NCI-H748 (cell line): ENCODE results near the gene ARID5B.

ENCODE experiments used
- DNase-seq: peaks from one replicate; lab custom pipeline; 2025; ENCODE audit not compliant: unreplicated experiment; lab: John Stamatoyannopoulos, UW

Gene ARID5B

DNA sequence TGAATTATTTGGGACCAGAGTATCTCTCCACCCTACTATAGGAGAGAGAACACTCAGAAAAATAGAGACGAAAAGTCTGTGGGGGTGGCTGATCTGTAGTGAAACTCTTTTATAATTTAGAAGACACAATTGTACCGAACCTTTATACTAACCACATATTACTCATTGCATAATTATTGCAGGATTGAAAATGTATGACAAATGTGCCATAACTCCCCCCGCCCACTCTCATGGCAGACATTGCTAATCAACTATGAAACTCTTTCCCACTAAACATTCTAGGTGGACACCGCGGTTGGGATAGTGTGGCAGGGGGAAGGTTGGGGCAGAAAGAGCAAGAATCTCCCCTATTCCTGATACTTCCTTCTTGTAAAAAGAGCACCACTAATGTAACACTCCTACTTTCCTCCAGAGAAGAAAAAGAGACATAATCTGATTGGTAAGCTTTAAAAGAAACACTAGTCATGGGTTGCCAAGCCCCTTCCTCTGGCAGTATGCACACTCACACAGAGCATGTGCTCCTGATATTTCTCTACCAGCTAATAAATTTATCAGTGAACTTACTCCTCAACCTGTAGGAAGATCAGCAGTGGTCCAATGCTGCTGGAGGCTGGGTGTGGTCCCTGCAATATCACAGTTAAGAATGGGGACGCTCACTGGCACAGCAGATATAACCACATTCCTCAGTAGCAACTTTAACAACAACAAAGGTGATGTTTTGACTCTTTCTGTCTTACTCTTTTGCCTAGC, 18.7 kb upstream of the ARID5B start:
- no peak for DNase-seq

DNA sequence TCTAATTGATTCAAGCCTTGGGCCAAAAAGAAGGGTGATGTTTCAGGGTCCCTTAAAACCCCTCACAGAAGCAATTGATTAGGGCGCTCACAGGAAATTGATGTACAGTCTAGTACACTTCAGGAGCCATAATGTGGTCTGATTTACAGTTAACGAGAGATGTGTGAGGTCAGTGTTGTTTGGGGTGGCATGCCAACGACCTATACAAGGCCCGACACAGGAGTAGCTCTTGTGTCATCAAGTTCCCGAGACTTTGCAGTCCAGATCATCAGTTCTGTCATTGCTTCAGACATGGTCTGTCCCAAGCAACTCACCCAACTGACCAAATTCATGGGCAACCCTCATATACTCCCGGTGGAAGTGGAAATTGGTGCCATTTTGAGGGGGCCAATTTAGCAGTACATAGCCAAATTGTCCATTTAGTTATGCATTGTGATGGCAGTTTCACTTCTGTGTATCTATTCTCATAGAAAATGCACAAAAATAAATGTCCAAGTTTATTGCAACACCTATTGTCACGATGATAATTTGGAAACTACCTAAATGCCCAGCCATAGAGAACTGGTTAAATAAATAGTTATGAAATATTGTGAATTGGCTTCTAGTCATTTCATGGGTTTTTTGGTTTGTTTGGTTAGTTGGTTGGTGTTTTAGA, 18.0 kb upstream of the ARID5B start:
- DNase-seq = no peak

DNA sequence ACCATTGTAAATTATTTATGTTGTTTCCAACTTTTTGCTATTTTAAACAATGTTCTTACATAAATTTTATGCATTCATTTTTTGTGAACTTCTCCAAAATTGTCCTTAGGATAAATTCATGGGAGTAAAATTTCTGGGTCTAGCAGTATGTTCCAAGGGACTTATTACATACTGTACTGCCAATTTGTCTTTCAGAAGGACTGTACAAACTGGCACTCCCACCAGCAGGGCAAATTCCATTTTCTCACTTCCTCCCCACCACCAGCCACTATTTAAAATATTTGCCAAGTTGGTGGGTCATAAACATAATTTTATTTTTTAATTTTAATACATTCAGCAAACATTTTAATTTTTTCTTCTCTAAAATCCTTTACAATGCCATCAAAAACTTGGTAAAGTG, 13.7 kb upstream of the ARID5B start:
- no peak for DNase-seq

DNA sequence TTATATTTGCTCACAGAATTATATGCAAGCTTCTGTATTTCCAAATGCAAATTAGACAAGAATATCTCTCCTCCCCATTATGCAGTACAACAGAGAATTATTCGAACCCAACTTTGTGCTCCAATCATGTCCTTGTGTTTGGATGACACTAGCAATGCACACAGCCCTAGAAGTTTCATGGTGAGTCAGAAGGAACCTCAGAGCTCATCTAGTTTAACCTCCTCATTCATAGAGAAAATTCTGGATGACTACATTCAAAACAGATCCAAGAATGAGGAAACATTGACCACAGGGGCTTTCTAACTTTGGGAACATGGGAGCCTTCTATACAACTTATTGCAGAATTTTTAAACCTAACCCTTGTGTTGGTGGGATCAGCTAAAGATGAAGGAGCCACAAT, 12.8 kb upstream of the ARID5B start:
- DNase-seq = no peak

DNA sequence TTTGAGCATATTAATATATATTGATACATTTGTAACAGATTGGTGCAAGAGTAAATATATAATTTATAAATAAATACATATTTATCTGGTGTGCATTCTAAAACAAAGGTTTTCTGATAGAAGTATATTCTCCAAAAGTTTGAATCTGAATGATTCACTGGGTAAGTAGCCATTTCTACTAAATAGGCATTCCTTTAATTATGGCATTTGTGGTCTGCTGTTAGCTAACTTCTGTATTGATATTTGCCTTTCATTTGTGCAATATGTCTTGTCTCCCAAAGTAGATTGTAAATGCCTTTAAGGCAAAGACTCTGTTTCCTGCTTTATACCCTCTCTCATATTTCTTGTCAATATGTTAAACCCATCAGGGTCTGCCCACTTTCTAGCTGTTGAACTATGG, 11.1 kb upstream of the ARID5B start:
- no peak for DNase-seq

DNA sequence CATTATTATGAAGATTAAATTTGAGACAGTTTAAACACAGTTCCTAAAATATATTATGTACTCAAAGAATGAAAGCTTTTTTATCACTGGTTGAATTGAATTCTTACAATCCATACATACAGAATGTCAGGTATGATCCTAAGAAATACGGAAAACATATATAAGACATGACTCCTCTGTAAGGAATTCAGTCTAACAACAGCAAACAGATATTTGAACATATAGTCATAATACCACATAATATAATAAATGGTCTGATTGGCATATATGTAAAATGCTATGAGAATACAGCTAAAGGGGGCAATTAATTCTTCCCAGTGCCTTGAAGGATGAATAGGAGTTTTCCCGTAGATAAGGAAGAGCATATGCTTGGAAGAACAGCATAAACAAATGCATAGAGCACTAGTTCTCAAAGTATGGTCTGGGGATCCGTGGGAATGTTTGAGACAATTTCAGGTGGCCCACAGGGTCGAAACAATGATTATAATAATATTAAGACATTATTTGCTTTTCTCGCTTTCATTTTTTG, 10.6 kb upstream of the ARID5B start:
- DNase-seq = no peak

DNA sequence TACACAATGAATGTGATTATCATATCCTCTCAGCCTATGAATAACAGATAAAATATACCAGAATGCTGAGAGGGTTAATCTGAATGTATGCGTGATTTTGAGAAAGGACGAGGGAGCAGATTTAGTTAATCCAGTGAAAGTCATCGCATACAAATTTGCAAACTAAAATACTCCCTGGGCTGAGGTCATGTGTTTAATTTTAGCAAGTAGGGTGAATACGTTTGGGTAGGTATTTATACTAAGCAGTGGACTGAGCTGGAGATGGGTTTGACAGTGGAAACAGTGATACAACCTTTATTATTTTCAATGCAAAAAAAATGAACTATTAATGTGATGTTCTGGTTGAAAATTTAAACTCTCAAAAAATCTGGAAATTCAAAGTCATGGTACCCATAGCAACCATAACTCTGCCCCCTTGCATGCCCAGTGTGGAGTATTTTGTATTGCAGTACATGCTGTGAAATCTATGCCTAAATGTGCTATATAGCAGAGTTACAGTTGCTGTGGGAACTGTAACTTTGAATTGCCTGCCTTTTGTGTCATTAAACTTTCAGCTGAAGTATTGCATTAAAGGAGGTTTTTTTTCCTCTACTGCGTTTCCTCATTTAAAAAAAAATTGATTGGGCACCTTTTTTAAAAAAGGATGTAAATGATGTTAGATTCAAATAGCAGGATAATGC, 9.5 kb upstream of the ARID5B start:
- DNase-seq = no peak

DNA sequence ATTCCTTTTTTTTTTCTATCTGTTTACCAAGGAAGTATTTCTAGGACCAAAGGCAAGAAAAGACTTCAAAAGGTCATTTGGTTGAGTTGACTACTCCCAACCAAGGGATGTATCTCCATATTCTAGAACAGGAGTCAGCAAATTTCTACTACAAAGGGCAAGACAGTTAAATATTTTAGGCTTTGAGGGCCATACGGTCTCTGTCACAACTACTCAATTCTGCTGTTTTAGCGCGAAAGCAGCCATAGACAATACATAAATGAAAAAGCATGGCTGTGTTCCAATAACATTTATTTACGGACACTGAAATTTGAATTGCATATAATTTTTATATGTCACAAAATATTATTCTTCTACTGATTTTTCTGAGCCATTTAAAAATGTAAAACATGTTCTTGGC, 8.5 kb upstream of the ARID5B start:
- no peak for DNase-seq

DNA sequence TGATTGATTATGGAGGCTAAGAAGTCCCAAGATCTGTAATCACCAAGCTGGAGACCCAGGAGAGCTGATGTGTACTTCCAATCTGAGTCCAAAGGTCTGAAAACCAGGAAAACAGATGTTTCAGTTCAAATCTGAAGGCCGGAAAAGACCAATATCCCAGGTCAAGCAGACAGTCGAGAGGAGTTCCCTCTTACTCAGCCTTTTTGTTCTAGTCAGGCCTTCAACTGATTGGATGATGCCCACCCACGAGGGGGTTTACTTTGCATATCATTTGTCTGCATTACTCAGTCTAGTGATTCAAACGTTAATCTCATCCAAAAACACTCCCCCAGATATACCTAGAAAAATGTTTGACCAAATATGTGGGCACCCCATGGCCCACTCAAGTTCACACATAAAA, 7.4 kb upstream of the ARID5B start:
- DNase-seq = no peak

DNA sequence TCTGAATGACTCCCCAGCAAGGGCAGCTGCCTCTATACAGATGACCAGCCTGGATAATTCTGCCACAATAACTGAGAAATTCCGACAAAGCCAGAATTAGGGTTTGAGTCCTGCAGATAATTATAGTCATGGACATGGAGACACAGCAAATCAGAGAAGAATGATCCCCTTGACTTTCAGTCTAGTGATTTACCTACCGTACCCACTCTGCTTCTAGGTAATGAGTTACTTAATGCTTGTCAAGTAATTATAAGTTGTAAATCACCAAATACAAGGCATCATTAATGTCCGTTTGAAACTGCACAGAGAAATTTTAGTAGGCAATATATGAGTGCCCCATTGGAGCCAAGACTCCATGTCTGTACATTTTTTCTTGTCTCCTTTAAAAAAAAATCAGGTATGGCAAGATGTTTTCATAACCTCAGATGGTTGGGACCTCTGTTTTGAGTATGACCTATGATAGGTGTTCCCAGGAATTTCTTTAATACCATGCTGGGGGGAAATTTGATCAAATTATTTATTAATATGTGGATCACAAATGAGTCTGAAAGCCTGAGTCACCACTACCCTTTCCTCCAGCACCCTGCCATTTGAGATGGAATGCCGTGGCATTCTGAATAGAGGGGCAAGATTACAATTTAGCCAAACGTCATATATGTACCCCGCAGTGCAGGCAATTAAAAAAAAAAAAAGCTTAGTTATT, 5.5 kb upstream of the ARID5B start:
- DNase-seq = no peak

DNA sequence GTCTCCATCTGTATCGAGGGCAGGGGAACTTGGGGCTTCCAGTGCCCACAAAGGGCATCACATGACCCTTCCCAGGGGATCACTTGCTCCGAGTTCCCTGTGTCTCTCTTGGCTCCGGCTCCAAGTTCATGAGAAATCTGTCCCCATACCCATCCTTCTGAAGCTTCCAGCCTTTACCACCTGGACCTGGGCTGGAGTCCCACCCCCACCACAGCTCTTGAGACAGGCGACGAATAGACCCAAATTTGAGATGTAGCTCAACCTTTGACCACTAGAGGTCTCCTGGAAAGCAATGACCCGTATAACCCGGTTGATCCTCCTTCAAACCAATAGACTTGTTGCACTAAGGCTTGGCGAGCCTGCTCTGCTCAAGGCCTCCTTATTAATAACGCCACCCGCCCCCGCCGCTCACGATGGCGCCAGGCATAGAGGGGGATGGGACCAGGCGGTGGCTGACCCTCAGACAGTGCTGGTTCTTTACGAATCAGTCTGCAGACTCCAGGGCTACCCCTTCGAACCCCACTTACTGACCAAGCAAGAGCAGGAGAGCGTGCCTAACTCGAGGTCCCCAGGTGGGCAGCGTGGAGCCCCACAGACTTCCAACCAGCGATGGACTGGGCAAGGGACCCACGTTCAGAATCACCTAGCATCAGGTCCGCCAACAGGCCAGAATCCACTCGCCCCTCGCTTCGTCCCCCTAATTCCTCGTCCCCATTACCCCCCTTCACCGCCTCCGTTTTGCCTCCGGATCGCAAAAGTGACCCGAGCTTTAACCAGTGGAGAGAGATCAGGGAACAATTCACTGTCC, 4.4 kb upstream of the ARID5B start:
- peak; percentile 71 for DNase-seq

DNA sequence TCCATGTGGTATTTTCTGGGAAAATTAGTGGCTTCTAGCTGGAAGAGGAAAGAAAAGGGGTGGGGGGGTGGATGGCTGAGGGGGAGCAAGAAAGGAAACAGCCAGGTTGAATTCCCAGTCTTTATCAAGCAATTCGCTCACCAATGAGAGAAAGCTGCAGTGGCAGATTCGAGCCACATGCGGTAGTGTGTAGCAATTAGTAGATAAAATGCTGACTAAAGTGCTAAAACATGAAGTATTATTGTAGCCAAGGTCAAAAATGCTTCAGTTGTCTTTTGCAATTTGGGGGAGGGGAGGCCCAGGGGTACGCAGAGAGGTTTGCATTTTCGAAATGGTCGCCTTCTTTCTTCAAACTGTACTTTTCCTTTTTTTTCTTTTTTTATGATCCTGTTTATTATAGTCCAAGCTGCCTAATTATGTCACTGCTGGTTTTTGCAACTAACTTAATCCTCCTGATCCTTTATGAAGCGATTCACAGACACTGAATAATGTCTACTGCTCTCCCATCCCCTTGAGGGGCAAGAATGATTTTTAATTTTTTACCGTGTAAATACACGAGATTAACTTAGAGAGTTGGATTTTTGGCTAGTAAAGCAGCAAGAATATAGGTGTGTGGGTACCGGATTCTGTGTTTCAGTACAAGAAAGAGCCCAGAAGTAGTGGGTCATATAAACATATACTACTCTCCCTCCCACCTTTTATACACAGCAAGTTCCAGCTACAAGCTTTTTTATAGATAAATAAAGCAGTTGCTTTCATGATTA, 3.6 kb upstream of the ARID5B start:
- peak; percentile 37 for DNase-seq

DNA sequence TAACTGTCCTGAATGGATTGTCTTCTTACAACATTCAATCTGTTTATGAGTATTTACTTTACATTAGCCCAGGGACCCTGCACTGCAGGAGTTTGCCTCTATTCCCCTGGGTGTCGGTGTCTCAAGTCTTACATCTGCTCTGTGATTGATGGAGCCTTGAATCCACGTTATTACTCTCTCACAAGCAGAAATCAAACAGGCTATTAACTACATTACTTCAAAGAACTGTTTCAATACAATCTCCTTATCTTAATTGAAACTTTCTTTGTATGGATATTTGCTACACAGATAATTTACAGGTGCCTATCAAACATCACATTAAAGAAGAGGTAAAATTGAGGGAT, 3.1 kb upstream of the ARID5B start:
- peak; percentile 75 for DNase-seq

DNA sequence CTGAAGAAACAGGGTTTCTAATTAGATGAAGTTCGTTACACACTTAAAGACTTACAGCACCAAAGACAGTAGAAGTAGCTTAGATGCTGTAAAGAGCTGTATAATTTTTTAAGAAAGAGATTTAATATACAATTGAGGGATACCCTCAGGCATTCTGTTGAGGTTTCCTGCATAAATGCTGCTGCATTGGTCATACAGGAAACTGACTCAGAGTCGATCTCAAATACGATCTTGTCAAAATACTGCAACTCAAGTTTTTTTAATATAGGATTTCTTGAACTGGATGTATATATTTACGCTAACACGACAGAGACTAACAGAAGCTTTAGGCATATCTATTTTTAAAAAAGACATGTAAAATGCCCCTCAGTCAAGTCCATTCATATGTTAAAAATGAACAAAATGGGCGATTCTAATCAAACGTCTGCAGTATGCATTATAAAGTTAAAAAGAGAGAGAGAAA, 2.4 kb upstream of the ARID5B start:
- DNase-seq = peak; percentile 32

DNA sequence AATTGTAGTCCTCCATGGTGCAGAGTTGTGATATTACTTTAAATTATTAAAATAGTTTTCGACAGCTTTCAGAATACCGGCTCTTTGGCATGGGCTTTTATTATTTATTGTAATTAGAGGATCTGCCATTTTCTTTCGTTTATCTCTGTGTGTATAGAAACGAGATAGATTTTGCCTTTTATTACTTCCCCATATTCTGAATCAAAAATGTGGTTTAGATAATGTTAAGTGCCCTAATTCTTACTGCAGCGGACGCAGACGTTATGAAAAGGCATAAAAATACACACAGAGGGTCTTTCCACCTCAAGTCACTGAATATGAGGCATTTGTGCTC, 1.9 kb upstream of the ARID5B start:
- DNase-seq = no peak

DNA sequence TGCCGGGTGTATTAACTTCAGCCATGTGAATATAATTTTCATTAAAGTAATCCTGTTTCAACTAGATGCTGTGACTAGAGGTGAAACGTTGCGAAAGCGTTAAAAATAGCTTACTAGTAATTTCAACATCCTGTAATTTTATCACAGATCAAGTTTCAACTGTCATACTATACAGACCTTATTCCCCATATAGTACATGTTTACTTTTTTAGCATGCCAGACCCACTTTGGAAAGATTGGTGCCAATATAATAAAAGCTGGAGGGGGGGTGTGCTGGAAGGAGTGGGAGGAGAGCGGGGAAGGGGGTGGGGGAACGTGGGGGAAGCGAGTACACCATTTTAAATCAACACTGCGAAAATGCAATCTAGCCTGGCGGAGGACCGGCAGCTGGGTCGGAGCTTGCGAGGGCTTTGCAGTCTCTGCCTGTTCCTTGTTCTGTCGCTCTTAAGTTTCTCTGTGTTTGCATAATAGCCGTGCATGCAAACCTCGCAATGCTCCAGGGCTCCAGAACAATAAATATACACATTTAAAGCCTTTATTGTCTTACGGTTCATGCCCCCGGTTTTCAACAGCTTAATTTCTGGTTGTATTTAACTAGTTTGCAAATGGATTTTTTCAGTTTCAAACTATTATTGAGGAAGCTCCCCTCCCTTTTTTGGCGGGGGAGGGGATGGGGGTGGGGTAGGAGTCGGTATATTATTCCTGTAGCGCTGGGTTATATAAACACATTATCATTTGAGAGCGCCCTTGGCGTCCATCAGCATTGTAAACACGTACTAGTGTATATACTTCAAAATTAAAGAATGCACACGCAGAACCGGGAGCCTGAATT, 1.3 kb upstream of the ARID5B start:
- peak; percentile 94 for DNase-seq

DNA sequence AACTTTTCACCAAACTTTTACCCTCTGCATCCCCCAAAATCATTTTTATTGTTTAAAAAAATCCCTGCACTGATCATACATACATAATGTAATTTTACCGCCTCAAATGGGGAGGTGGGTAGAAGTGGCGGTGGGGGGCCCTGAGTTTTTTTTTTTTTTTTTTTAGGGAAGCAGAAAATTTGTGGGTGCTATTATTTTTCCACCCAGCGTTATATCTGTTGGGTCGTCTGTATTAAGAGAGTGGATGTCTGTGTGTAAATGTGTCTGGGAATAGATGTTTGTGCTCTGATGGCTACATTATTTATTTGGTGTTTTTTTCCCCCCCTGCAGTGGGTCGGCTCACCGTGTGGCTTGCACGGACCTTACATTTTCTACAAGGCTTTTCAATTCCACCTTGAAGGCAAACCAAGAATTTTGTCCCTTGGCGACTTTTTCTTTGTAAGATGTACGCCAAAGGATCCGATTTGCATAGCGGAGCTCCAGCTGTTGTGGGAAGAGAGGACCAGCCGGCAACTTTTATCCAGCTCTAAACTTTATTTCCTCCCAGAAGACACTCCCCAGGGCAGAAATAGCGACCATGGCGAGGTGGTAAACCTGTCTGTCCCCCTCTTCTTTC, 438 bp downstream of the ARID5B start:
- peak; percentile 48 for DNase-seq

DNA sequence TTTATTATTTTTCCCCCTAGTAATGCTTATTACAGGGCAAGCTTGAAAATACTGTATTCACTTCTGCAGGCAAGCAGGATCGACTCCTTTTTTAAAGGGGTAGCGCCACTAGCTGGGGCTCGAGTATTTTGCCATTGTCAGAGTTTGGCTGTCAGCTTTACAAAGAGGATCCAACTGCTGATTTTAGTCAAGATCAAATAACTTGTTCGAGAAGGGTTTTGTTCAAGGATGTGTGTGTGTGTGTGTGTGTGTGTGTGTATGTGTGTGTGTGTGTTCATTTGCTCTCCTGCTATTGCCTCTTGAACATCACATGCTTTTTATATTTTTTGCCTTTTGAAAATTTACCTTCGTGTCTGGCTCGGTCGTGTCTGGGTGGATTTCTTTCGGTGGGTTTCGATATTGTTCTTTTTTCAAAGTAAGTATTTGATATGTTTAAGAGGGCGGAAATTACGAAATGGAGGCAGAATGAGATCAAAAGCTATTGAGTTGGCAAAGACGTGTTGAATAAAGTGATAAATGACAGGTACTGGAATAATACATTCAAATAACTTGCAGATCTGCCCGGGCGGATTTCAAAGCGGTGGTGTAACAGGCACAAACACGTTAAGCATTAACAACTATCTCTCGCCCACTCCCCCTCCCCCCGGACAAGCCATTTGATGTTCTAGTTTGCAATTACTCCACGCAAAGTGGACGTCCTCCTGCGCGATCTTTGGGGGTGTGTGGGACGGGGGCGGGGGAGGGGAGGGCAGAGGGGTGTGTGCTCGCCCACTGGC, 1.1 kb downstream of the ARID5B start:
- peak; percentile 73 for DNase-seq
